Retina (tissue), 1 donor: ENCODE measurements around the gene C15orf39.
"Not testable (repeated sequence)": the region's sequence is repeated elsewhere in the genome, so short reads cannot be mapped to it uniquely, and the experiment has no call there.

ENCODE experiments used
- DNase-seq: peaks from one replicate; pipeline ENCODE4 v3.0.0-alpha.2; 2016

Gene C15orf39

DNA sequence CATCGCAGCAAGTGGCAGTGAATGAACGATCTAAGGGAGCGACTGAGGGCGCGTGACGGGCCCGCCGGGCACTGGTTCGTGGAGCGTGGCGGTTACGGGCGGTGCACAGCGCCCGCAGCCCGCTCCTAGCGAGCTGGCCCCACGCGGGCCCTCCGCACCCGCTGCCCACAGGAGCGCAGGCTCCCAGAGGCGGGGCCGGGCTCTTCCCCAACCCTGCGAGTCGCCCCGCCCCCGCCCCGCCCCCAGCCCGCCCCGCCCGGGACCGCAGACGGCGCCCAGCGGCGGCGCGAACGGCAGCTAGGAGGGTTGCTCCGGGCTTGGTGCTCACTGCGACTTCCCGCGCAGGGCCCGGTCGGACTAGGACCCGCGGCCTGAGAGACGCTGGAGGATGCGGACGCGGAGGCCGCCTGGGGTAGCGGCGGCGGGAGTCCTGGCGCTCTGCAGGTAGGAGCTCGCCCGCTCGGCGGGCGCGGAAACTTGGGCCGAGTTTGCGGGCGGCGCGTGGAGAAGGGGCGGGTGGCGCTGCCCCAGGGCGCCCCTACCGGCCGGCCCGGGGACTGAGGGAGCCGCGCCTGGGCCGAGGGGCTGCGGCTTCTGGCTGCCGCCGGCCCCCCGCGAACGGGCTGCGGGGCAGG, at the start of gene C15orf39:
Gene C15orf39, plus strand, starts transcription at position 267 of the 635 bp plus-strand sequence. CDS start 4,167 bp downstream, outside the sequence.
- DNase-seq = peak; percentile 94

DNA sequence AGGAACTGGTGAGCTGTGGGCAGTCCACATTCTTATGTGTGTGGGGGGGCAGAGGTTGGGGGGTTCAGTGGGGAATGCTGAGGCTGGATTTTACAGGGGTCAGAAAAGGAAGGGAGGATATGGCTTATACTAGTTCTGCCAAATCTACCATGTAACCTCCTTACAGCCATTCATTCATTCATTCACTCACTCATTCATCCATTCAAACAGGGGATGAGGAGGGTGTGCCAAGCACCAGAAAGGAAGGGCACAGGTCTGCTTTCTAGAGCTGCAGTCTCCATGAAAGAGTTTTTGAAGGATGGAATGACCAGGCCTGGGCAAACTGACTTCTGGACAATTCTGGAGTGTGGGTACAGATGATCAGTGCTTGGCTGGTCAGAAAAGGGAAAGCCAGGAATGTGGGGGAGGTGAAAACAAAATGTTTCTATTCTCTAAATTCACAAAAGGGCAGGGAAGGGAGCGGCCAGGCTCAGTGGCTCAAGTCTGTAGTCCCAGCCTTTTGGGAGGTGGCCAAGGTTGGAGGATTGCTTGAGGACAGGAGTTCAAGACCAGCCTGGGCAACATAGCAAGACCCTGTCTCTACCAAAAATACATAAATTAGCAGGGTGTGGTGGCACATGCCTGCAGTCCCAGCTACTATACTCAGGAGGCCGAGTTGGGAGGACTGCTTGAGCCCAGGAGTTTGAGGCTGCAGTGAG, 49.2 kb upstream of the C15orf39 start:
- DNase-seq = no peak

DNA sequence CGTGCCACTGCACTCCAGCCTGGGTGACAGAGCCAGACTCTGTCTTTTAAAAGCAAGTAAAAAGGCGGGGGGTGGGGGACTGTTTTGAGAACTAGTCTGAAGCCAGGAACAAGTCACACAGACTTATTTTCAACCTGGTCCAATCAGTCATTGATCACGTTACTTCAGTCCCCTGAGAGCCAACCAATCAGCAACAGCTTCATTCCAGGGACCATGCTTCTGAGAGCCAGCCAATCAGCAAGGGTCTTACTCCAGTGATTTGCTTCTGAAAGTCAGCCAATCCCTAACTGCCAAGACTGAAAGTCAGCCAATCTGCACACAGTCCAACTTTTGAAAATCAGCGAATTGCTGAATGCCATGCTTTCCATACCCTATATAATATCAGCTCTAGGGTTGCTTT, 48.6 kb upstream of the C15orf39 start:
- DNase-seq = no peak

DNA sequence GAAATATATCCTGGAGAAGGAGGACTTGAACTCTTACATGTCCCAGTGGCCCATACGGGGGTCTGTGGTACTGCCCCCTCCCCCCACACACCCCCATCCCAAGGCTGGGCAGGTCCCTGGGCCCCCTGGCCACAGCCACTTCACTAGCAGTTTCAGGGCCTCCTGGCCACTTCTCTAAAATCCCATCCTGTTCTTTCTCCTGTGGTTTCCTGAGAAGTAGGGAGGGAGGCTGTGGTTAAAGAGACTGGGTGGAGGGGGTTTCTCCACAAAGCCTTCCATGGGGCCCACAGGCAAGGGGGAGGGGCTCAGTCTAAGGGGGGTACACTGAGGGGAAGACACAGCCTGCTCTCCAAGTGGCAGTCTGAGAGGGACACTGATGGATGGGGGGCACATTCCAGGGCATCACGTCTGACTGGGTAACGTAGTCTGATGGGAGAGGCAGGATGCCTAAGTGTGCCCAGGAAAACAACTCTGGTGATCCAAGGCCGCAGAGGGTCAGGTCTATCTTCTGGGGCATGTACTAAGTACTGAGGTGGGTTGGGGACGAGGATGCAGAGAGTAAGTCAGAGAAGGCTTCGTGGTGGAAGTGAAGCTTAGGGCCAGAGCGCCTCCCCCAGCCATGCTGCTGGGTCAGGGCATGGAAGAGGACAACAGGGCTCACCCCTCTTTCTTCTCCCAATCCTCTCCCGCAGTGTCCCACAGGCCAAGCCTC, 48.0 kb upstream of the C15orf39 start:
- no peak for DNase-seq

DNA sequence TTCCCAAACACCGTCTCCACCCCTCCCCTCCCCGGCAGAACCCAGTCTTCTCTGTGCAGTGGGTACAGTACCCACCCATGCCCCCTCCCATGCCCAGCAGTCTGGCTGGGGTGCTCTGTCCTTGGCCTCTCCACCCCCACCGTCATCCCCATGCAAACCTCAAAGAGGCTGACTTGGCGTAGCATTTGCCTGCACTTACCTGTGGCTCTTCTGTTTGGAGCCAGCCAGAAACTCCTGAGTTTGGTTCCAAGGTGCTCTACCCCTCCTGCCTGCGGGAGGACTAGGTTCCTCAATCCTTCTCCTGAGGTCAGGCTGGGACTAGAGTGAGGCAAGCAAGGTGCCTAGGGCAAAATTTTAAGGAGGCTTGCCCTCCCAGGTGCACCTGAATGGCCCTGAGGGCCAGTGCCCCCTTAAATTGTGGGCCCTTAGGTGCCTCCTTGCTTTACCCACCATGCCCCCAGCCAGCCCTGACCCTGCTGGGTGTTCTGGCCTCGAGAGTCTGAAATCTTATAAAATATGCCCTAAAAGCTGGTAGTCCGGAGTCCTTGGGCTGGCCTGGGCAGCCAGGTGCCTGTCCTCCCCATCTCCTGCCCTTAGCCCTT, 47.1 kb upstream of the C15orf39 start:
- DNase-seq = no peak

DNA sequence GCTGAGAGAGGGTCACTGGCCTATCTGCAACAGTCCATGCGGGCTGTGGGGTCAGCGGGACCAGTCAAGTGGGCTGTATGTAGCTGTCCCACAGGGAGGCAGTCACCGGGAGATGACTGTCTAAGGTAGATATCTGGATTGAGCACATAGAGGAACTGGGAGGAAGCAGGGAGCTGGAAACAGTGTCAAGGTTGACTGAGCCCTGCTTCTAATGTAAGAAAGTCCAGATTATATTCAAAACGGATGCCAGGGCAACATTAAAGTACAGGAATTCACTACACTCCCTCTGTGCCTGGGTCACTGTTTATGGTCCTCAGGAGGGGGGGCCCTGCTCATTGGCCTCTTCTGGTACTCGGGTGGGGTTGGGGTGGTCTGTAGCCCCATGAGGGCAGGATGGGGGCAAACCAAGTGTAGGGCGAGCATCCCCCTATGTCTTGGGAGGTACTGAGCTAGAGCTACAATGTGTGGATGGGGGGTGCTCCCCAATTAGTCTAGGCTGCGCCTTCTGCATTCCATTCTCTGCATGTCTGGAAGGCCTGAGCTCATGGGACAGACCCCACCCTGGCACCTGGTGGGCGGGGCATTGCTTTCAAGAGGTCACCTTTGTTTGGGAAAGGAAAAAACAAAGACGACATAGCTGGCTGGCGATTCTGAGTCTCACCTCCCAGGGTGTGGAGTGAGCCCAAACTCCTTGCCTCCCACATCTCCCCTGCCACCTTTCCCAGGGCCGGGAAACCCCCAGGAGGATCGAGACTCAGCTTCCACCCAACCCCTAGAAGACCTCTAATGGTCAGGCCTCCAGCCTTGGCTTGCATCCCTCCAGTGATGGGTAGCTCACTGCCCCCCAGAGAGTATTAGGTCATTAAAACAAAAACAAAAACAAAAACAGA, 45.1 kb upstream of the C15orf39 start:
- no peak for DNase-seq

DNA sequence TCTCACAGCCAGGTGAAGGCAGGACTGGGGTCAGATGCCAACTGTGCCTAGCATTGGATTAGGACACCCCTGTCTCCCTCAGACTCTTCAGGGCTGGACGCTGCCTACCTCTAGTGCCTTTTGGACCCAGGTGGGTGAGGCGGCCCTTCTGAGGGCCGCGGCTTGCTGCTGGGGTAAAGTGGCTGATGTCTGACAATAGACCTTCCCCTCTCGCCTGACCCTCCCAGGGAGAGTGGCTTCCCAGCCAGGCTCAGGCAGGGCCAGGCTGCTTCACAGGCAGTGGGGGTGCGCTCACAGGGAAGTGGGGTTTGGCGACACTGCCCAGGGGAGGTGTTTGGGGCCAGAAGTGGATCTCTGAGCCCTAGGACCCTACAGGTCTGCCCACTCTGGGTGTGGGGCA, 43.3 kb upstream of the C15orf39 start:
- no peak for DNase-seq

DNA sequence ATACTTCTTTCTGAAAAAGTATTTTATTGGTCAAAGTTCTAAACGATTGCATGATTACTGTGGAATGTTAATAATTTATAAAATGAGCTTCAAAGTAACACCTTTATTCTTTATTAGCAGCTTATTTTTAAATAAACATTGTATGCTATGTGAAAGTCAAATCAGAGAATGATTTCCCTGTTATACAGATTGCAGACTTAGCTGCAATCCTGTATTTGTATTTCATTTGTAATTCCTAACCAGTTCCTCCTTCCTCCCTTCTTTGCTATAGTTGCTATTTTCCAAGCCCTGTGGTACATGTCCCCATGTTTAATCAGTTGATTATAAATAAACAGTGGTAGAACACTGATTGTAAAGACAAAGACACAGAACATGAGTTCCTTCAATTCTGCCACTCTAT, 42.4 kb upstream of the C15orf39 start:
- DNase-seq = no peak

DNA sequence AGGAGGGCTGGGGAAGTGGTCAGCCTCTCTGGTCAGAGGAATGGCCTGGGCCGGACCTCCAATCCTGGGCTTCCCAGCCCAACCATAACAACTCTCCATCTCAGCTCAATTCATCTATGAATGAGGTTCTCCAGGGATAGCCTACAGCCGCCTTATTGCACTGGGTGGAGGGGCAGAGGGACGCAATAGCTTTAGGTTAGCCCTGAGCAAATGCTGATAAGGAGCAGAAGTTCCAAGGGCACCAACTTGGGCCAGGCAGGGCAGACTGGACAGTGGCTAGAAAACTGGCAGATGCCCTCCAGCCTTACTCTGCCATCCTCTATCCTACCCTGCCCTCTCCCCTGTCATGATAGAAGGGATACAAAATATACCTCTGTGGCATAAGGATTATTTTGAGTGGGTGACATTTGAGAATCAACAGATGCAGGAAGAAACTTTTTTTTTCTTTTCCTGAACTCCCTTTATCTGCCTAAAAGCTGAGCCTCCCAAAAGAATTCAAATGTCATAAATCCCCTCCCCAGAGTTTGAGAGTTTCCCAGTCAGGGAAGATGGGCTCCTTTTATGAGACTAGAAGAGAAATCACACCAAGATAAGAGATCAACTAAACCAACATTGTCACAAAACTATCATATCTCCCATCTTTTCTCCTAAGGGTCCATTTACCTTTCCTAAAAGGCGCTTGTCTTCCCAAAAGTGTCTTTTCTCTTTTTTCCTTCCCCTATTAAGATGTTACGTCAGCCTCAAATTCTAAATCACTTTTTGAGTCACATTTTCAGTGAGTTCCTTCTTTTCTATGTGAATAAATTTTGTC, 40.4 kb upstream of the C15orf39 start:
- no peak for DNase-seq

DNA sequence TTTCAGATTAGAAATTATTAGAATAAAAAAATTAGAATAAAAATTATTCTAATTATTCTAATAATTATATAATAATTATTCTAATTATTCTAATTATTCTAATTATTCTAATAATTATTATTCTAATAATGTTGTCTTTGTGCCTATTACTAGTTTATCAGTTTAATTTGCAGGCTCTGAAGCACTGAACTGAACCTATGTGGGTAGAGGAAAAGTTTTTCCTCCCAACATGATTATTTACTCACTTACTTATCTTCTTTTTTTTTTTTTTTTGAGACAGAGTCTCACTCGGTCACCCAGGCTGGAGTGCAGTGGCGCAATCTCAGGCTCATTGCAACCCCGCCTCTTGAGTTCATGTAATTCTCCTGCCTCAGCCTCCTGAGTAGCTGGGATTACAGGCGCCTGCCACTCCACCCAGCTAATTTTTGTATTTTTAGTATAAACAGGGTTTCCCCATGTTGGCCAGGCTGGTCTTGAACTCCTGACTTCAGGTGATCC, 39.7 kb upstream of the C15orf39 start:
- DNase-seq = no peak

DNA sequence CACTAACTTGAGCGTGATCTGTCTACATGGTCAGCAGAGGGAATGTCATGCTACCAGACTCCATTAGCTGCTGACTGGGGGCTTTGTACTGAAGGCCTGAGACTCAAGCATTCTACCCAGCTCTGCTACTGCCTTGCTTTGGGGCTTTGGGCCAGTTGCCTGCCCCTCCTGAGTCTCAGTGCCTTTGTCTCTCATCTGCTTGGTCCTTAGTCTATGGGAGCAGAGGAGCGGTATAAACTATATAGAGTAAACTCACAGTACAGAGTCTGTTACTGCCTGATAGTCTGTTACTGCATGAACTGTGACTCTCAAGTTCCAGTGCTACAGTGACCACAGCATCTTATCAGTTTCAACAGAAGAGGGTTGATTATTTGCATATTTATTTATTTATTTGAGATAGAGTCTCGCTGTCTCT, 38.5 kb upstream of the C15orf39 start:
- DNase-seq = no peak

DNA sequence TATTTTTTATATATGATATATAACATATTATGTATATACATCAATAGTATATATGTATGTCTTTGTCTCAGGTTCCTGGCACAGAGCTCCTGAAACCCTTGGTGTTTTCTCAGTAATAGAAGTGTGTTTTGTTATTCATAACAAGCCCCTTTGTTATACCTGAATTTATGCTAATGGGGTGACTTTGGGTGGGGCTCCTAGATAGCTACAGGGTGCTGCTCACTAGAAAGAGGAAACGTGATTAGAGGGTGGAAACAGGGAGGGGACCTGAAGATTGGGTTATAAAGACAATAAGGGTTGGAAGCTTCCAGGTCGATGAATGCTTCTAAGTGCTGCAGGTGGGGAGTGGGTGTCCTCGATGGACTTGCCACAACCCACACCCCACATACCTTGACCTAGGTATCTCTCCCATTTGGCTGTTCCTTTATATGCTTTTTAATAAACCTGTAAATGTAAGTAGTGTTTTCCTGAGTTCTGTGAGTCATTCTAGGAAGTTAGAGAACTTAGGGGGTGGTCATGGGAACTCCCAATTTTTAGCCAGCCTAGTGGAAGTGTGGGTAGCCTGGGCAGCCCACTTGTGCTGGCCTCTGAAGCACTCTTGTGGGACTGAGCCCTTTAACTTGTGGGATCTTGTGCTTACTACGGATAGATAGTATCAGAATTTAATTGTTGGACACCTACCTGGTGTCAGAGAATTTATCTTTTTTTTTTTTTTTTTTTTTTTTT, 36.9 kb upstream of the C15orf39 start:
- no peak for DNase-seq

DNA sequence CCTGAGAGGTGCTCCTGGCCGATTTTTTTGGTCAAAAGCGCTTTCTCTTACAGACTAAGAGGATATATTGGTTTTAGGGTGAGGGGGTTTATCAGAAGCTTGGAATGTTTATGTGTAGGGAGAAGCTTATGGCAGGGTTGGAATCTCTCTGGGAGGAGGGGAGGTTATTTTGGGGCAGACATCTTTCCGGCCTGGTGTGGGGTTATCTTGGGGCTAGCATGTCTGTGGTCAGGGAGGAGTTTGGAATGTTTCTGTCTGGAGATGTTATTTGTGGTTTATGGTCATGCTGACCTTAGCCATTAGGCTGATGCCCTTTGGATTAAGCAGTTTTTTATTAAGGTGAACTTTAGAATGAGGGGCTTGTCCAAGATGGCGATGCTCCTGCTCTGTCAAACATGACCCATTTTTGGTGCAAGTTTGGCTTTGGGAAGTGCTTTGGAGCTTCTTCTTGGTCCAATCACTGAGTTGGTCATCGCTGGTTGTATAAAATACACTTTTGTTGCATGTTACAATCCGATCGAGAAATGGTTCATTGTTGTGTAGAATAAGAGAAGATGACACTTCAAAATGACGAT, 35.1 kb upstream of the C15orf39 start:
- DNase-seq = not testable (repeated sequence)

DNA sequence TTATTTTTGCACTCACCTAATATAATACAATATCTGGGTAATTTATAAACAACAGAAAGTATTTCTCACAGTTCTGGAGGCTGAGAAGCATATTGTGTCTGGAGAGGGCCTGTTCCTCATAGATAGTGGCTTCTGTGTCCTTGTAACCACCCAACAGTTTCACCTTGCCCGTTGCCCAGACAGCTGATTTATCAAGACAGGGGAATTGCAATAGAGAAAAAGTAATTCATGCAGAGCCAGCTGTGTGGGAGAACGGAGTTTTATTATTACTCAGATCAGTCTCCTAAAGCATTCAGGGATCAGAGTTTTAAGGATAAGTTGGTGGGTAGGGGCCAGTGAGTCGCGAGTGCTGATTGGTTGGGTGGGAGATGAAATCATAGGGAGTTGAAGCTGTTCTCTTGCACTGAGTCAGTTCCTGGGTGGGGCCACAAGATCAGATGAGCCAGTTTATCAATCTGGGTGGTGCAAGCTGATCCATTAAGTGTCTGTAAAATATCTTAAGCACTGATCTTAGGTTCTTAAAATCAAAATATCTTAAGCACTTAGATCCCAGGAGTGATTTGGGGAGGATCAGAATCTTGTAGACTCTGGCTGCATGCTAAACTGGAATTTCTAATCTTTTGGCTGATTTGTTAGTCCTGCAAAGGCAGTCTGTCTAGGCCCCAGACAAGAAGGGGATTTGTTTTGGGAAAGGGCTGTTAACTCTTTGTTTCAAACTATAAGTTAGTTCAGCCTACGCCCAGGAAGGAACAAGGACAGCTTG, 33.9 kb upstream of the C15orf39 start:
- DNase-seq = no peak

DNA sequence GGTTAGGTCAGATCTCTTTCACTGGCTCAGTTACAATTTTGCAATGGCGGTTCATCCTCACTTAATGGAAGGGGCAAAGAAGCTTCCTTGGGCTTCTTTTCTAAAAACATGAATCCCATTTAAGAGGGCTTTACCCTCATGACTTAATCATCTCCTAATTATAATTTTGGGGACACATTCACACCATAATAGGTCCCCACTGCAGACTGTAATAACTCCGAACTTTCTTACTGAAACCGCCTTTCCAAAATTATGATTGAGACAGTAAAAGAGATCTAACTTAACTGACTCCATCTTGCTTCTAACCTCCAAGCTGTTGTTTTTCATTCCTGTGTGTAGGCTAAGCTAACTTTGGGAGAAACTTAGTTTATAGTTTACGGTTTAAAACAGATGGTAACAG, 33.3 kb upstream of the C15orf39 start:
- no peak for DNase-seq

DNA sequence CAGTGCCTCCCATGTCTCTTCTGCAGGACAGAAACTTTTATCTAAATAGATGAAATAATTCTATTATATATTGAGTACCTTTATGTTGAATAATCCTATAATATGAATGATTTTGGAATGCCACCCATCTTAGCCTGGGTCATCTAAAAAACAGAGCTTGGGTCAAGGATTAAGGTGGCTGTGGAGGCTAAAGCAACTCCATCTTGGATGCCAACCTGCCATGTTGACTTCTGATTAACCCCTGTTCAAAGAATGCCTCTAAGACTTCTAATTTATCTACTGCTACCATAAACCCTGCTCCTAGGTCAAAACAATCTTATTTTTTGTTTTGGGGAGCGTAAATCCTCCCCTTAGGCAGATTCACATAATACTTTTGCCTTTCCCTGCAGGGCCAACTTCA, 31.5 kb upstream of the C15orf39 start:
- no peak for DNase-seq

DNA sequence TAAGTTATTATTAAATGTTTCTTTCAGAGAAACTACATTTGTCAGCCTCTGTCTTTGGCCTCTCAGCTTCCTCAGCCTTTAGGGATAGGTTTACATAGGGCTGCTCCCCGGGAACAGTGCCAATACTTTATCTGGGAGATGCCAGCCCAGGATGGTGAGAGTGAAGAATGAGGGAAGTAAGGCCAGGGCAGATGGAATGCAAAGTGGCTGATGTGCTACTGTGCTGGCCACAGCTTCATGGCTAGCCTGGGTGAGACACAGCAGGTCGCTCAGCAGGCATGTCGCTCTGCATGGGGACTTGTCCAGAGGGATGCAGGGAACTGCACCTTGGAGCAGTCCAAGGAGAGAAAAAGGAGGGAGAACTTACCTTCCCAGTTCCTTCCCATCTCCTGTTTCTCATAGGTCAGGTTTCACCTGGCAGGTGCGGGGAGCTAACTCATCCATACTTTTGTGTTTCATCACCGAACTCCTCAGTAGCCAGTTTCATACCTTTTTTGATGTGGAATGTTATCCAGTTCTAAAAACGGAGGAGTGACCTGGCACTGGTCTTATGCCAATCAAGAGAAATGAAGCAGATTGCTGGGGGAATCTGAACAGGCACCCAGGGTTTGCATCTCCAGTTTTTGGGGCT, 30.9 kb upstream of the C15orf39 start:
- DNase-seq = no peak

DNA sequence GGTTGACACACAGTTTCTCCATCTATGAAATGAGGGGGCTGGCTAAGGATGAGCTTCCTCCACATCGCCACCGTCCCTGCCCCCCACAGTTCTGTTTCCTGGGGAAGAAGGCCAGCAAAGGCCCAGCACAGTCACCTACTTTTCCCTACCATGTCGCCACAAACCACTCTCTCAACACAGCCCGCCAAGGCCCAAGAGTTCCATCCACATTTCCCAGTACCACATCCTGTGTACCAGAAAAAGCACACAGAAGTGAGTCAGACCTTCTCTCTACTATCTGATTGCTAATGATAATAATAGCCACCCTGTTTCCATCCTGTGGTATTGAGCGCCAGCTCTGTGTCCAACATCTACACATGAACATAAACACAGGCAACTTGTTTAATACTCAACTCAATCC, 30.3 kb upstream of the C15orf39 start:
- DNase-seq = no peak

DNA sequence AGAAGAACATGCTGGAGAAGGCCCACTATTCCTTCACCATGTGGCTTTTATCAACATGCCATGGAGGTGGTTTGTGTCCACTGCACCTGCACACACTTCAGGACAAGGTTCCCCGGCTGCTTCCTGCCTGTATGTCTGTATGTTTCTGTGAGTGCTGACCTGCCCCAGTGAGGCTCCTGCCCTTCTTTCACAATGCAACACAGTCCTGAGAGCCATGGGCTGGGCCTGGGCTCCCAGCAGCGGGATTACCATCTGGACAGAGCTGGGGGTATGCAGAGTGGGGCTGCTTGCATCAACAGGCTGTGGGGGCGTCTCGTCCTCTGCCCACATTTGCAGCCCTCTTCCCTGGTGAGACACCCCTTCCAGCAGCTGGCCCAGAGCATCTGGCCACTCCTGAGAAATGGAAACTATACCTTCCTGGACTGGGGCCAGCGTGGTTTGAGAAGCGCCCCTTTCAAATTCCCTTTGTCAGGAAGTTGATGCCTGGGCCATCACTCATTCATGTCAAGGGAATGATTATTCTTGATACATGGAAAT, 29.3 kb upstream of the C15orf39 start:
- no peak for DNase-seq
